Cardiac muscle cell (in vitro differentiated cells and primary cell): ENCODE measurements around the gene NEGR1. TPM values are rescaled to one million over a fixed set of nuclear protein-coding genes. Genes with fewer than 3 reads are reported as not detected.

Experiments
- DNase-seq, 2 donors: peaks; one replicate each; pipeline versions ENCODE4 v3.0.0 to v3.0.0-alpha.2; 2010 to 2017; ENCODE audit warnings: low read depth in 1 of 2, low spot score in 1 of 2
- H3K27ac ChIP-seq: fragments of 200-600 bp; sonication (generic); 2 replicates; pipeline ENCODE4 v1.5.1; 2016
- H3K27me3 ChIP-seq: fragments of 200-600 bp; sonication (generic); 2 replicates; pipeline ENCODE4 v1.6.0; 2016; ENCODE audit warnings: control low read depth
- H3K36me3 ChIP-seq: fragments of 200-600 bp; sonication (generic); 2 replicates; pipeline ENCODE4 v1.5.1; 2016; ENCODE audit warnings: control low read depth
- H3K4me1 ChIP-seq: fragments of 200-600 bp; sonication (generic); 2 replicates; pipeline ENCODE4 v1.8.1; 2017; ENCODE audit warnings: low read depth, mild to moderate bottlenecking, mixed run types
- H3K4me3 ChIP-seq: fragments of 200-600 bp; sonication (generic); 2 replicates; pipeline ENCODE4 v1.5.1; 2016; ENCODE audit warnings: mild to moderate bottlenecking
- H3K9me3 ChIP-seq: fragments of 200-600 bp; sonication (generic); 2 replicates; pipeline ENCODE4 v1.5.1; 2017; ENCODE audit warnings: low read depth, mild to moderate bottlenecking, control low read depth
- CTCF ChIP-seq: IDR thresholded peaks from 2 replicates; pipeline ENCODE4 v1.5.1; 2012; ENCODE audit warnings: low read depth, mild to moderate bottlenecking, low read length
- polyA plus RNA-seq: library from polyadenylated mRNA; unstranded; fragments of >200 nt; fragmentation: Nextera tagmentation; extraction: Ambion mirVana; gene quantifications from 2 replicates; pipeline ENCODE4 v1.2.1, GENCODE V29; 2016
- total RNA-seq: library from RNA; depleted of rRNA; stranded (reverse); fragments of >200 nt; gene quantifications from 2 replicates; pipeline ENCODE4 v1.2.3, GENCODE V29; 2016

Gene NEGR1
- total and polyA plus RNA-seq, 2 experiments from 2014 or later = 0.06 to 0.20 TPM

GRCh38 chr1:72166426-72166825 lies 115.9 kb downstream of the NEGR1 start:
- H3K27me3 ChIP-seq = no peaks in the 10 kb centered on the region
- no peak overlapping the region for H3K4me3 ChIP-seq
- H3K36me3 ChIP-seq = no peaks in the 10 kb centered on the region
- H3K9me3 ChIP-seq = no peaks in the 10 kb centered on the region
- no peak overlapping the region for H3K27ac ChIP-seq
- H3K4me1 ChIP-seq = no peaks in the 10 kb centered on the region
- TF ChIP-seq CTCF = no peak
- no peak for DNase-seq

- no peak for TF ChIP-seq CTCF
- no peak overlapping the region for H3K4me3 ChIP-seq
- no peaks in the 10 kb centered on the region for H3K36me3 ChIP-seq
- H3K27ac ChIP-seq = no peak overlapping the region
- H3K9me3 ChIP-seq = no peaks in the 10 kb centered on the region
- no peaks in the 10 kb centered on the region for H3K4me1 ChIP-seq
- DNase-seq = no peak
- H3K27me3 ChIP-seq = no peaks in the 10 kb centered on the region
These were observed 131.8 kb downstream of the NEGR1 start for GRCh38 chr1:72150508-72150907.

GRCh38 chr1:72141875-72142274 lies 140.5 kb downstream of the NEGR1 start:
- DNase-seq = no peak

GRCh38 chr1:72140222-72140621 lies 142.1 kb downstream of the NEGR1 start:
- Histone ChIP-seq H3K27me3 (no peaks in the 10 kb centered on the region), H3K4me1 (no peaks in the 10 kb centered on the region), H3K4me3 (no peak overlapping the region), H3K36me3 (no peaks in the 10 kb centered on the region), H3K9me3 (no peaks in the 10 kb centered on the region), H3K27ac (no peak overlapping the region)
- no peak for TF ChIP-seq CTCF
- DNase-seq = no peak

More at GRCh38 chr1:72141875-72142274, 140.5 kb downstream of the NEGR1 start:
- Histone ChIP-seq H3K4me1 (no peaks in the 10 kb centered on the region), H3K27me3 (no peaks in the 10 kb centered on the region), H3K27ac (no peak overlapping the region), H3K36me3 (no peaks in the 10 kb centered on the region), H3K4me3 (no peak overlapping the region), H3K9me3 (no peaks in the 10 kb centered on the region)
- TF ChIP-seq CTCF = no peak

- Histone ChIP-seq H3K4me3 (no peak overlapping the region), H3K27me3 (no peaks in the 10 kb centered on the region), H3K9me3 (no peaks in the 10 kb centered on the region), H3K36me3 (no peaks in the 10 kb centered on the region), H3K27ac (no peak overlapping the region), H3K4me1 (no peaks in the 10 kb centered on the region)
- no peak for DNase-seq
- TF ChIP-seq CTCF = no peak
These were observed 144.7 kb downstream of the NEGR1 start for GRCh38 chr1:72137656-72138055.

GRCh38 chr1:72129869-72130268 lies 152.5 kb downstream of the NEGR1 start:
- H3K27me3 ChIP-seq = no peaks in the 10 kb centered on the region
- no peaks in the 10 kb centered on the region for H3K9me3 ChIP-seq
- no peak for DNase-seq
- TF ChIP-seq CTCF = no peak
- no peaks in the 10 kb centered on the region for H3K36me3 ChIP-seq
- H3K4me3 ChIP-seq = no peak overlapping the region
- H3K4me1 ChIP-seq = no peaks in the 10 kb centered on the region
- H3K27ac ChIP-seq = no peak overlapping the region
